ENCODE results near the gene DACT2. TPM values are rescaled to one million over a fixed set of nuclear protein-coding genes. Genes with fewer than 3 reads are reported as not detected.

The DACT2 gene
- total and polyA plus RNA-seq, 4 donors, result 0.25 to 2.8 (median 0.88) TPM

DNA sequence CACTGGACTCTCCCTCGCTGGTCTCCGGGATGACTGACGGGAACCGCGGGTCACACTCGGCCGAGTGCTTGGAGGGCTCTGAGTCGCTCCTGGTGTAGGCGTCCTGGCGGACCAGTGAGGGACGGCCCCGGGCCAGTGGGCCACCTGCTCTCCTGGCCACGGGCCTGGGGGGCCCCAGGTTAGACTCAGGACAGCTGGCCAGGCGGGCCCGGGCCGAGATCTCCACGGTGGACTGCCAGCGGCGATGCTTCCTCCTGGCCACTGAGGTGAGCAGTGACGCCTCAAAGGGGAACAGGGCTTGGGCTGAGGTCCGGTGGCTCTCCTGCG is 11.9 kb downstream of the DACT2 start (continued):
- TF ChIP-seq, protein P1, sequence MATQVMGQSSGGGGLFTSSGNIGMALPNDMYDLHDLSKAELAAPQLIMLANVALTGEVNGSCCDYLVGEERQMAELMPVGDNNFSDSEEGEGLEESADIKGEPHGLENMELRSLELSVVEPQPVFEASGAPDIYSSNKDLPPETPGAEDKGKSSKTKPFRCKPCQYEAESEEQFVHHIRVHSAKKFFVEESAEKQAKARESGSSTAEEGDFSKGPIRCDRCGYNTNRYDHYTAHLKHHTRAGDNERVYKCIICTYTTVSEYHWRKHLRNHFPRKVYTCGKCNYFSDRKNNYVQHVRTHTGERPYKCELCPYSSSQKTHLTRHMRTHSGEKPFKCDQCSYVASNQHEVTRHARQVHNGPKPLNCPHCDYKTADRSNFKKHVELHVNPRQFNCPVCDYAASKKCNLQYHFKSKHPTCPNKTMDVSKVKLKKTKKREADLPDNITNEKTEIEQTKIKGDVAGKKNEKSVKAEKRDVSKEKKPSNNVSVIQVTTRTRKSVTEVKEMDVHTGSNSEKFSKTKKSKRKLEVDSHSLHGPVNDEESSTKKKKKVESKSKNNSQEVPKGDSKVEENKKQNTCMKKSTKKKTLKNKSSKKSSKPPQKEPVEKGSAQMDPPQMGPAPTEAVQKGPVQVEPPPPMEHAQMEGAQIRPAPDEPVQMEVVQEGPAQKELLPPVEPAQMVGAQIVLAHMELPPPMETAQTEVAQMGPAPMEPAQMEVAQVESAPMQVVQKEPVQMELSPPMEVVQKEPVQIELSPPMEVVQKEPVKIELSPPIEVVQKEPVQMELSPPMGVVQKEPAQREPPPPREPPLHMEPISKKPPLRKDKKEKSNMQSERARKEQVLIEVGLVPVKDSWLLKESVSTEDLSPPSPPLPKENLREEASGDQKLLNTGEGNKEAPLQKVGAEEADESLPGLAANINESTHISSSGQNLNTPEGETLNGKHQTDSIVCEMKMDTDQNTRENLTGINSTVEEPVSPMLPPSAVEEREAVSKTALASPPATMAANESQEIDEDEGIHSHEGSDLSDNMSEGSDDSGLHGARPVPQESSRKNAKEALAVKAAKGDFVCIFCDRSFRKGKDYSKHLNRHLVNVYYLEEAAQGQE (IDR thresholded peaks at IDR 0.05), result no peak
- TF ChIP-seq RAD21 (IDR thresholded peaks at IDR 0.05) (no peak), HNF4A (conservative IDR thresholded peaks at IDR 0.05) (no peak)

DNA sequence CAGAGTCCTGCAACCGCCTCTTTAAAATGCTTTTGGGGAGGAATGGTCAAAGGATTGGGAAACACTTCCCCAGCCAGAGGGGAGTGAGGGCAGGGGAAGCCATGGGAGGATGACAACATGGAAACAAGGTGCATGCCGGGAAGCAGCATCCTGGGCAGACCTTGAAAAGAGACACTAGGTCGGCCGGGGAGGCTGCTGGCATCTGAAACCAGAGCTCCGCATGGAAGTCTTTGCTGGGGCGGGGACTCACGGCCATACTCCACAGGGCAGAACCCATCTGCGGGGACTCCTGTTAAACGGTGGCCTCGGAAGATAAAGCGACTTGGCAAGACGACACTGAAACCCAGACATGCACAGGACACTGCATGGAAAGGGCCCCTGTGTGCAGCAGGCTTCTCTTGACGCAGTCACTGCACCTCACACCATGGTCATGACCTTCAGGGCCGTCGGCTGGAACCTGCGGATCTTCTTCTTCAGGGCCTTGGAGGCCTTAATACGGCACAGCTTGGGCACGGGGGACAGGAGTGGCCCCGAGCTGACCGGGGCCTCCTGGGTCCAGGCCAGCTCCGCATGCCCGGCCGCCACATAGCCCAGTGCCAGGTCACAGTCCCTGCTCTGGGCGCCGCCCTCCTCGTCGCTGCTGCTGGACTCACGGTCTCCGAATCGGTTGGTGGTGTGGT is 12.4 kb downstream of the DACT2 start:
- no peak overlapping the region for H3K27ac ChIP-seq (ENCODE audit: low read depth in 1 of 2, low read length in 2 of 2)
- no peaks in the 10 kb centered on the region for H3K9me3 ChIP-seq (ENCODE audit: control insufficient read depth in 4 of 4, low read length in 3 of 4)
- H3K4me3 ChIP-seq (ENCODE audit: low read depth in 1 of 3, low read length in 3 of 3), result no peak overlapping the region
- peaks cover 0 to 11% (median 9%) of the 10 kb centered on the region in 4 donors for H3K4me1 ChIP-seq (ENCODE audit: control insufficient read depth in 4 of 4, insufficient read depth in 4 of 4, low read length in 3 of 4)
- TF ChIP-seq, protein P1 (IDR thresholded peaks at IDR 0.05), result no peak
- TF ChIP-seq, protein P2, sequence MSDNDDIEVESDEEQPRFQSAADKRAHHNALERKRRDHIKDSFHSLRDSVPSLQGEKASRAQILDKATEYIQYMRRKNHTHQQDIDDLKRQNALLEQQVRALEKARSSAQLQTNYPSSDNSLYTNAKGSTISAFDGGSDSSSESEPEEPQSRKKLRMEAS (IDR thresholded peaks at IDR 0.05), result no peak
- TF ChIP-seq RAD21 (IDR thresholded peaks at IDR 0.05), result no peak
- TF ChIP-seq HNF4G (IDR thresholded peaks at IDR 0.05), result no peak
- no peak for TF ChIP-seq HNF4A (conservative IDR thresholded peaks at IDR 0.05)
- no peak for TF ChIP-seq CTCF (IDR thresholded peaks at IDR 0.05; ENCODE audit: low read depth, low read length, missing input control)
- TF ChIP-seq SP1 (IDR thresholded peaks at IDR 0.05), result no peak
- TF ChIP-seq JUND (IDR thresholded peaks at IDR 0.05), result no peak
- TF ChIP-seq GABPA (IDR thresholded peaks at IDR 0.05 in 1 of 2, conservative IDR thresholded peaks at IDR 0.05 in 1 of 2), result no peak
- no peak for TF ChIP-seq FOXA2 (IDR thresholded peaks at IDR 0.05)
- TF ChIP-seq, protein P3, sequence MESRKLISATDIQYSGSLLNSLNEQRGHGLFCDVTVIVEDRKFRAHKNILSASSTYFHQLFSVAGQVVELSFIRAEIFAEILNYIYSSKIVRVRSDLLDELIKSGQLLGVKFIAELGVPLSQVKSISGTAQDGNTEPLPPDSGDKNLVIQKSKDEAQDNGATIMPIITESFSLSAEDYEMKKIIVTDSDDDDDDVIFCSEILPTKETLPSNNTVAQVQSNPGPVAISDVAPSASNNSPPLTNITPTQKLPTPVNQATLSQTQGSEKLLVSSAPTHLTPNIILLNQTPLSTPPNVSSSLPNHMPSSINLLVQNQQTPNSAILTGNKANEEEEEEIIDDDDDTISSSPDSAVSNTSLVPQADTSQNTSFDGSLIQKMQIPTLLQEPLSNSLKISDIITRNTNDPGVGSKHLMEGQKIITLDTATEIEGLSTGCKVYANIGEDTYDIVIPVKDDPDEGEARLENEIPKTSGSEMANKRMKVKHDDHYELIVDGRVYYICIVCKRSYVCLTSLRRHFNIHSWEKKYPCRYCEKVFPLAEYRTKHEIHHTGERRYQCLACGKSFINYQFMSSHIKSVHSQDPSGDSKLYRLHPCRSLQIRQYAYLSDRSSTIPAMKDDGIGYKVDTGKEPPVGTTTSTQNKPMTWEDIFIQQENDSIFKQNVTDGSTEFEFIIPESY (IDR thresholded peaks at IDR 0.05), result no peak
- 95% methylated on average over 30 of the region's 30 CpGs for WGBS
- H3K27me3 ChIP-seq (ENCODE audit: control insufficient read depth in 4 of 4, insufficient read depth in 4 of 4, low read length in 3 of 4), result no peaks in the 10 kb centered on the region
- DNase-seq (ENCODE audit: low spot score), result no peak
- no peaks in the 10 kb centered on the region for H3K36me3 ChIP-seq (ENCODE audit: control insufficient read depth in 4 of 4, insufficient read depth in 3 of 4, low read depth in 1 of 4, low read length in 3 of 4)
- H3K9ac ChIP-seq (ENCODE audit: low read depth in 1 of 2, low read length in 2 of 2), result no peak overlapping the region

Data from liver (tissue), 9 donors.